Cardiac septum (tissue), 1 donor: ENCODE measurements around the gene NDC80. TPM values are rescaled to one million over a fixed set of nuclear protein-coding genes. Genes with fewer than 3 reads are reported as not detected.

Experiments used
- DNase-seq: peaks from one replicate; pipeline ENCODE4 v3.0.0-alpha.2; 2020; ENCODE audit warnings: low spot score
- intact Hi-C: fragments of 100-400 bp; cut with DNase I; formaldehyde crosslinking; loops from one replicate; pipeline ENCODE4 v1.14.0; 2022
- total RNA-seq: library from RNA; stranded (reverse); fragmentation: NEBNext Ultra II Directional; extraction: Animal tissue kit (Norgen Biotek cat#: 25700); gene quantifications from one replicate; pipeline ENCODE4 v1.2.1, GENCODE V29; 2021
- donor health status: DM: no; HTN: no; CAD: no.

NDC80 gene
- total RNA-seq, 1 donor from 2014 or later = 0.57 TPM

- no peak for DNase-seq
- intact Hi-C loops = no loop called here
These were observed 19.9 kb upstream of the NDC80 start for GRCh38 chr18:2551425-2551824.

DNA sequence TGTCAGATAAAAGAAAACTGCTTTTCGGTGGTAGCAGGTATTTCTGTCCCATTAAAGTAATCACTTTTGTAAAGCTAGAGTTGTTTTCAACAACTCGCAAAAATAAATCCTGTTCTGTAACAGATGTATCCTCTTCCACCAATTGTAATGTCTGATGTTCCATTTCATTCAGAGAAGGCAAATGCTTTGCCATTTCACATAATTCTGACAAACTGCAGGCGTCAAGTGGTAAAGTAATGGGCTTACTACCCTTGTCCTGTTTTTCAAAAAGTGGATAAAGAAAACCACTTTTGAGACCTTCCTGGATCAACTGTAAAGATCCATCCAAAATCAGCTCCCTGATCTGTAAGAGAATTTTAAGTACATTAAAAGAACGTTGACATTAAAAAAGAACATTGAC lies 16.7 kb upstream of the NDC80 start:
- DNase-seq = no peak

DNA sequence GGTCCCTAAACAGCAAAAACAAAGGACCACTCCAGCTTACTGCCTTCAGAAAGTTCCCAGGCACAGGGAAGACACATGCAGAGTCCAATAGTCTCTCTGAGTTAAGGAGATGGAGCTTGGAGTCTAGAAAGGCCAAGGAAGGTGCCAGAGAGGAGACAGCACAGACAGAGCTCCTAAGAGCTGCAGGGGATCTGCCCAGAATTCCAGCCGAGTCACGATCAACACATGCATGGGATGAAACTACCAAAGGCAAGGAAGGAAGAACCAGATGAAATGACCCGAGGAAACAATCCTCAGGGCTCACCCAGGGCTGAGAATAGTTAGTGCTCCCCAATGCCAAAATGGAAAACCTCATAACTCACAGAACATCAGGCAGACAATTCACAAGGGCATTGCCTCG lies 15.5 kb upstream of the NDC80 start:
- intact Hi-C loops = no loop called here
- DNase-seq = no peak

More for the DNA sequence above, 16.7 kb upstream of the NDC80 start:
- intact Hi-C loops = no loop called here

GRCh38 chr18:2557536-2557935 lies 13.8 kb upstream of the NDC80 start:
- DNase-seq = no peak
- intact Hi-C loops = no loop called here

DNA sequence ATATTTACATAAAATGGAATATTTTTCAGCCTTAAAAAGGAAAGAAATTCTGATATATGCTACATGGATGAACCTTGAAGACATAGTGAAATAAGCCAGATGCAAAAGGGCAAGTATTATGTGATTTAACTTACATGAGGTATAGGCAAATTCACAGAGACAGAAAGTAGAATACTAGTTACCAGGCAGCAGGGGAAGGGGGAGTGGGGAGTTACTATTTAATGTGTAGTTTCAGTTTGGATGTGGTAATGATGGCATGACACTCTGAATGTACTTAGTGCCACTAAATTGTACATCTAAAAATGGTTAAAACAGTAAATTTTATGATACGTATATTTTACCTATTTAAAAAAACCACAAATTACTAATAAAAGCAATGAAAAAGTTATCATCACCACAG lies 12.1 kb upstream of the NDC80 start:
- intact Hi-C loops = no loop called here
- DNase-seq = no peak

DNA sequence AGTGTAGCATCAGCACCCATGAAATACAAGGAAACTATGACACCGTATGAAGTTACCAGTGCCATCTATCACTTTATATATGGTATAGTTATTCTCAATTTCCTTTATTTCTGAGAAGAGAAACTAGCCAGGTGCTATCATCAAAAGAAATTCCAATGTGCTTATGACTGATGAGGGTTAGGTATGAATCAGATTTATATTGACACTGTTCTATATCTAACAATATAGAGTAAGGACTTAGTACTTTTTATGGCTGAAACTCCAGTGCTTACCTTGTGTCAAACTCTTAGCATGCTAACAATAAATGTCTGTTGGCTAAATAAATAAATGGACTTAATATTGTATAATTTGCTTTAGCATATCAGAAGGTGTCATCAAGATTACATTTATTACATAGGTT lies 7.0 kb upstream of the NDC80 start:
- intact Hi-C loops = no loop called here
- no peak for DNase-seq

DNA sequence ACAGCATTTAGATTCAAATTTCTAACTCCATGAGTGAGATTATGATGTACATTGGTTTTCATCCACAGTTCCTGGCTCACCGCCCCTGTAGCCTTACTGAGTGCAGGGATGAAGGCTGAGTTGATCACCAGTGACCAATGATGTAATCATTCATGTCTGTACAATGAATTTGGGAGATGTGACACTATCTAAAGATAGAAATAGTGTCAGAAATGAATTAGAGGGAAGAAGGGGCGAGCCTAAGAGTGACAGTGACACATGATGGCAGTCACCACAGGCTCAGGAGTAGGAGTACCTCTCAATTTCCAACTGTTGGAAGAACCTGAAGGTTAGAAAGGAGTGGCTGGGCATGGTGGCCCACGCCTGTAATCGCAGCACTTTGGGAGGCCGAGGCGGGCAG lies 3.2 kb upstream of the NDC80 start:
- intact Hi-C loops = no loop called here
- DNase-seq = no peak

DNA sequence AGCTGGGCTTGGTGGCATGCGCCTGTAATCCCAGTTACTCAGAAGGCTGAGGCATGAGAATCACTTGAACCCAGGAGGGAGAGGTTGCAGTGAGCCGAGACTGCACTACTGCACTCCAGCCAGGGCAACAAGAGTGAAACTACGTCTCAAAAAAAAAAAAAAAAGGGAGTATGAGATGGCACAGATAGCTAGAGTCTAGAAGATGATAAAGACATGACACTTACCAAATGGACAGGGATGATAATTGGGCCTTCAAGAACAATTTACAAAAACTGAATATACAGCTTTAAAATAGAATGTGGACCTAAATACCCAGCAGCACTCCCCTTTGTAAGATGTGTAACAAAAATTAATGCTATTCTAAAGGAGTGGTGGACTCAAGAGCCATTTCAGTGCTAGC lies 2.8 kb upstream of the NDC80 start:
- DNase-seq = no peak
- intact Hi-C loops = no loop called here

DNA sequence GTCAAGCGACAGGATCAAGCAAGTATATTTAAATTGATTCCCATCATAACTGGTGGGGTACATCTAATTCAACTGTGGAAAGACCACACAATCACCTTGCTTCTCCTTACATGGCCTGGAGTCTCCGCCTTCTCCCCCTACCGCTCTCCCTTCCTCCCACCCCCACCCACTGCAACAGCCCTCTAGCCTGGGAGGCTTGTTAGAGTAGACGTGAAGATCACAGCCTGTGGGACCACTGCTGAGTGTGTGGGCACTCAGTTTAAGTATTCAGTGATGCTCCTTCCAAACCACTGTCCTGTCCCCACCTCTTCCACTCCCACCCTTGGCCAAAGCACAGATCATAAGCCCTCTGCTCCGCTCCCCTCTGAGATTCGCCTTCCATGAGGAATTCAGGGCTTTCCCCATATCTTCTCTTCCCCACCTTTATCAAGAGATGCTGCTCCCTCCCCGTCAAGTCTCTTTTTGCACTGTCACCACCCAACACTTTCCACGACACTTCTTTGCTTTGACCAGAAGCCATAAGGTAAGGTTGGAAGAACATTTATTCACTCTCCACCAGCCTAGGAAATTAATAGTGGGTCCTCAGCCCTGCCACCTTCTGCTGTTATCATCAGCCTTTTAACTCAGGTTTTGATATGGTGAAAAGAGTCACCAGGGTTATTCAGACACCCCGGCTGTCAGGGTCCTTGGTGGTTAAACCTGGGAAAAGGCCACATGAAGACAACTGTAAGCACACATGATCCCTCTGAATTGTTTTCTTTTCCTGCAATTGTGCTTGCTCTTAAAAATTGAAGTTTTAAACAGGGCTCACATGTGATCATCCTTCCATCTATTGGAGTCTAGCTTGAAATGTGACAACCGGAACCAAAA lies 1.8 kb upstream of the NDC80 start:
- intact Hi-C loops = loop anchor here (5.0 kb wide), 1 partner anchor 88 kb away; the partner anchor contains the start of gene SMCHD1
- no peak for DNase-seq

DNA sequence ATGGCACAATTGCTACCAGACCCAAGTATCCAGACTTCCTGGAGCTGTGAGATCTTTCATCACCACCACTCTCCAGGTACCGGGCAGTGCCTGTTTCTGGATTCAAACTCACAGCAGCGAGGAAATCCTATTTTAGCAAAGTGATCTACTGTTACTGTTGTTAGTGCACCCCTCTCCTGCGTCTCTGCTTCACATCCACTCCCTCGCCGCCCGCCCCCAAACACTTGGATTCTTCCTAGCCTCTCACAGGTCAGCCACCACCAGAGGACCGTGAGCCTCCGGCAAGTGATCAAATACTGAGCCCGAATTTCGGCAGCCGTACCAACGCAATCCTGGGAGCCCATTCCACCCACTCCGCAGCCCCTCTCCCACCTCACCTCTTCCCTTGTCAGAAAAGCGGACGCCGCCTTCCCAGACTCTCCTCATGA lies 571 bp upstream of the NDC80 start:
- peak; percentile 82 for DNase-seq
- intact Hi-C loops = loop anchor here (5.0 kb wide), 1 partner anchor 87 kb away; the partner anchor contains the start of gene SMCHD1

- no peak for DNase-seq
- intact Hi-C loops = loop anchor here (5.0 kb wide), 1 partner anchor 85 kb away; the partner anchor contains the start of gene SMCHD1
These were observed 813 bp downstream of the NDC80 start for GRCh38 chr18:2572171-2572569.

GRCh38 chr18:2572892-2573291 lies 1.5 kb downstream of the NDC80 start:
- intact Hi-C loops = loop anchor here (5.0 kb wide), 1 partner anchor 84 kb away; the partner anchor contains the start of gene SMCHD1
- DNase-seq = no peak

GRCh38 chr18:2573408-2573807 lies 2.1 kb downstream of the NDC80 start:
- intact Hi-C loops = loop anchor here (5.0 kb wide), 1 partner anchor 84 kb away; the partner anchor contains the start of gene SMCHD1
- DNase-seq = no peak

DNA sequence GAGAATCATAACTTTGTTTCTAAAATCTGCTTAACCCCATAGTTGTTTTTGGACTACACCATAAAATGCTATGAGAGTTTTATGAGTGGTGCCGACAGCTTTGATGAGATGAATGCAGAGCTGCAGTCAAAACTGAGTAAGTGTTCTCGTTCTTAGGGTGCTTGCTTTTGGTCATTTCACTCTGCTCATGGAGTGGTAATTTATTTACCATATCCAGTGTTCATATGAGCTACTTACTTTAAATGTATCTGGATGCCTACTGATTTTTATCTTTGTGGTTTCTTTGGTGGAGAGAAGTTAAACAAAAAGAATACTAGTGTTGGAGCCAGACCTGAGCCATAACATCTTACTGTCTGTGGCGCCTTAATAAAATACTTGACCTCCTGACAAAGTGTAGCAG lies 16.4 kb downstream of the NDC80 start:
- intact Hi-C loops = no loop called here

GRCh38 chr18:2588666-2589344 lies 17.4 kb downstream of the NDC80 start:
- intact Hi-C loops = no loop called here
- DNase-seq = no peak

More for the DNA sequence above, 16.4 kb downstream of the NDC80 start:
- DNase-seq = no peak

- intact Hi-C loops = no loop called here
- DNase-seq = no peak
These were observed 18.1 kb downstream of the NDC80 start for GRCh38 chr18:2589345-2590068.

- intact Hi-C loops = no loop called here
- no peak for DNase-seq
These were observed 18.9 kb downstream of the NDC80 start for GRCh38 chr18:2590303-2590702.

GRCh38 chr18:2597639-2598038 lies 26.3 kb downstream of the NDC80 start:
- DNase-seq = no peak
- intact Hi-C loops = no loop called here

GRCh38 chr18:2602844-2603243 lies 31.5 kb downstream of the NDC80 start:
- intact Hi-C loops = no loop called here
- DNase-seq = no peak

GRCh38 chr18:2606335-2606734 lies 35.0 kb downstream of the NDC80 start:
- intact Hi-C loops = no loop called here
- DNase-seq = no peak
